Measurements from ENCODE around the gene MYBPC3.

MYBPC3 gene

GRCh38 chr11:47383071-47383470 is 30.6 kb upstream of the MYBPC3 start:
- no peak for FAIRE-seq

- FAIRE-seq = no peak
Observed at GRCh38 chr11:47380078-47380477, 27.6 kb upstream of the MYBPC3 start.

- no peak for FAIRE-seq
Observed at GRCh38 chr11:47379317-47379716, 26.8 kb upstream of the MYBPC3 start.

GRCh38 chr11:47378836-47379170 is 26.3 kb upstream of the MYBPC3 start:
- FAIRE-seq = no peak

- no peak for FAIRE-seq
Observed at GRCh38 chr11:47378010-47378835, 25.7 kb upstream of the MYBPC3 start, which contains the start of gene SPI1. Gene SPI1, minus strand, starts transcription at chr11:47378547. Its CDS starts 194 bp downstream, at chr11:47378353.

- no peak for FAIRE-seq
Observed at GRCh38 chr11:47377571-47378009, 25.1 kb upstream of the MYBPC3 start.

GRCh38 chr11:47376525-47377371 is 24.2 kb upstream of the MYBPC3 start:
- no peak for FAIRE-seq

- FAIRE-seq = no peak
Observed at GRCh38 chr11:47376107-47376524, 23.6 kb upstream of the MYBPC3 start.

- no peak for FAIRE-seq
Observed at GRCh38 chr11:47375546-47376085, 23.1 kb upstream of the MYBPC3 start.

GRCh38 chr11:47375020-47375419 is 22.5 kb upstream of the MYBPC3 start:
- no peak for FAIRE-seq

GRCh38 chr11:47374720-47375019 is 22.2 kb upstream of the MYBPC3 start:
- no peak for FAIRE-seq

- FAIRE-seq = no peak
Observed at GRCh38 chr11:47373876-47374719, 21.6 kb upstream of the MYBPC3 start.

- no peak for FAIRE-seq
Observed at GRCh38 chr11:47372422-47372821, 19.9 kb upstream of the MYBPC3 start.

- FAIRE-seq = no peak
Observed at GRCh38 chr11:47369676-47370075, 17.2 kb upstream of the MYBPC3 start.

GRCh38 chr11:47366020-47366490 is 13.6 kb upstream of the MYBPC3 start:
- FAIRE-seq = no peak

GRCh38 chr11:47361419-47361818 is 8.9 kb upstream of the MYBPC3 start:
- FAIRE-seq = no peak

GRCh38 chr11:47360341-47360740 is 7.8 kb upstream of the MYBPC3 start:
- FAIRE-seq = no peak

GRCh38 chr11:47359586-47359985 is 7.1 kb upstream of the MYBPC3 start:
- FAIRE-seq = no peak

GRCh38 chr11:47359162-47359561 is 6.7 kb upstream of the MYBPC3 start:
- FAIRE-seq = no peak

GRCh38 chr11:47358731-47359051 is 6.2 kb upstream of the MYBPC3 start:
- FAIRE-seq = no peak

GRCh38 chr11:47357985-47358730 is 5.7 kb upstream of the MYBPC3 start:
- FAIRE-seq = no peak

GRCh38 chr11:47356998-47357329 is 4.5 kb upstream of the MYBPC3 start:
- FAIRE-seq = no peak
